Measurements from ENCODE around the gene KCNMA1. TPM values are rescaled to one million over a fixed set of nuclear protein-coding genes. Genes with fewer than 3 reads are reported as not detected.

The KCNMA1 gene
- polyA plus RNA-seq, 1 of the 3 experiments (the other 2 are of a cell fraction), result 107 TPM

DNA sequence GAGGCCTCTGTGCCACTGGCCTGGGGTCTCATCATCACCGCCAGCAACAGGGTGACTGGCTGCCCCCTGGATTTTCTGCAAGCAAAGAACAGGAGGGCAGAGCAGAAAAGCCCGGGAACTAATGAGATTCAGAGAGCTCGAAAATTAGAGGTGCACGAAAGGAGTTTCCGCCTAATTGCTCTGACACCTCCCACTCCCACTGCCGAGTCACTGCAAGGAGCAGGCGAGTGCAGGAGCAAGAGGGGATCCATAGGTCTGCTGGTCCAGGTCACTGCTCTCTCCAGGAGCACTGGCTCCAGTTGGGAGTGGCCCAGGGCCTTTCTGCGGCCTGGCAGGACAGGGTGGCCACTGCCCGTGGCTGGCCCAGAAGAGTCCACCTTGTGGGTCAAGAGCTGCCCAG, 276.2 kb downstream of the KCNMA1 start:
- no peak for DNase-seq
- peaks cover 3% of the 10 kb centered on the region; the same call in 1 of the 2 replicates for H3K79me2 ChIP-seq (ENCODE audit: insufficient read depth)
- TF ChIP-seq POLR2AphosphoS5 (IDR thresholded peaks at IDR 0.05; ENCODE audit: low read depth, low read length) (no peak), NRF1 (IDR thresholded peaks at IDR 0.05; ENCODE audit: low read depth, low read length) (no peak), SIN3A (IDR thresholded peaks at IDR 0.05; ENCODE audit: borderline replicate concordance, low read depth, low read length) (no peak), REST (IDR thresholded peaks at IDR 0.05; ENCODE audit: low read depth, low read length) (no peak), TEAD4 (IDR thresholded peaks at IDR 0.05; ENCODE audit: borderline replicate concordance, insufficient read depth) (no peak), MEF2A (IDR thresholded peaks at IDR 0.05; ENCODE audit: borderline replicate concordance, low read depth) (no peak), IRF3 (IDR thresholded peaks at IDR 0.05; ENCODE audit: low read depth, low read length) (no peak), MXI1 (IDR thresholded peaks at IDR 0.05; ENCODE audit: low read depth, low read length) (no peak), ELF1 (IDR thresholded peaks at IDR 0.05) (no peak), YY1 (IDR thresholded peaks at IDR 0.05; ENCODE audit: low read depth) (no peak), RCOR1 (IDR thresholded peaks at IDR 0.05; ENCODE audit: low read length) (no peak), NFIC (IDR thresholded peaks at IDR 0.05; ENCODE audit: borderline replicate concordance) (no peak), CTCF (IDR thresholded peaks at IDR 0.05) (no peak), JUND (IDR thresholded peaks at IDR 0.05) (no peak), RXRA (IDR thresholded peaks at IDR 0.05; ENCODE audit: borderline replicate concordance, low read depth) (no peak), USF1 (IDR thresholded peaks at IDR 0.05; ENCODE audit: borderline replicate concordance, low read depth) (no peak), TCF12 (IDR thresholded peaks at IDR 0.05) (no peak)
- TF ChIP-seq, protein P1, sequence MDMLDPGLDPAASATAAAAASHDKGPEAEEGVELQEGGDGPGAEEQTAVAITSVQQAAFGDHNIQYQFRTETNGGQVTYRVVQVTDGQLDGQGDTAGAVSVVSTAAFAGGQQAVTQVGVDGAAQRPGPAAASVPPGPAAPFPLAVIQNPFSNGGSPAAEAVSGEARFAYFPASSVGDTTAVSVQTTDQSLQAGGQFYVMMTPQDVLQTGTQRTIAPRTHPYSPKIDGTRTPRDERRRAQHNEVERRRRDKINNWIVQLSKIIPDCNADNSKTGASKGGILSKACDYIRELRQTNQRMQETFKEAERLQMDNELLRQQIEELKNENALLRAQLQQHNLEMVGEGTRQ (IDR thresholded peaks at IDR 0.05; ENCODE audit: borderline replicate concordance, low read depth, low read length), result no peak
- TF ChIP-seq, protein P2, sequence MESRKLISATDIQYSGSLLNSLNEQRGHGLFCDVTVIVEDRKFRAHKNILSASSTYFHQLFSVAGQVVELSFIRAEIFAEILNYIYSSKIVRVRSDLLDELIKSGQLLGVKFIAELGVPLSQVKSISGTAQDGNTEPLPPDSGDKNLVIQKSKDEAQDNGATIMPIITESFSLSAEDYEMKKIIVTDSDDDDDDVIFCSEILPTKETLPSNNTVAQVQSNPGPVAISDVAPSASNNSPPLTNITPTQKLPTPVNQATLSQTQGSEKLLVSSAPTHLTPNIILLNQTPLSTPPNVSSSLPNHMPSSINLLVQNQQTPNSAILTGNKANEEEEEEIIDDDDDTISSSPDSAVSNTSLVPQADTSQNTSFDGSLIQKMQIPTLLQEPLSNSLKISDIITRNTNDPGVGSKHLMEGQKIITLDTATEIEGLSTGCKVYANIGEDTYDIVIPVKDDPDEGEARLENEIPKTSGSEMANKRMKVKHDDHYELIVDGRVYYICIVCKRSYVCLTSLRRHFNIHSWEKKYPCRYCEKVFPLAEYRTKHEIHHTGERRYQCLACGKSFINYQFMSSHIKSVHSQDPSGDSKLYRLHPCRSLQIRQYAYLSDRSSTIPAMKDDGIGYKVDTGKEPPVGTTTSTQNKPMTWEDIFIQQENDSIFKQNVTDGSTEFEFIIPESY (IDR thresholded peaks at IDR 0.05; ENCODE audit: borderline replicate concordance, low read depth), result no peak
- H3K27ac ChIP-seq (ENCODE audit: low read depth in 2 of 2, low read length in 1 of 2), result no peak overlapping the region; a peak in 1 of 4 replicates
- CTCF ChIA-PET, result interaction anchor here (0.8 to 1.6 kb wide), 4 partner anchors 17 to 282 kb away, joined by 3 to 4 read pairs (median 4); no protein-coding TSS in a partner anchor
- peaks cover 4 to 22% of the 10 kb centered on the region in 2 experiments for H3K4me1 ChIP-seq (ENCODE audit: control insufficient read depth in 1 of 2, insufficient read depth in 2 of 2, low read depth in 1 of 2, low read length in 1 of 2)
- H3K4me3 ChIP-seq (ENCODE audit: low read depth in 2 of 2, low read length in 1 of 2), result no peak overlapping the region
- peaks cover 0 to 3% of the 10 kb centered on the region in 2 experiments for H3K36me3 ChIP-seq (replicated peaks in 1 of 2; ENCODE audit: control insufficient read depth in 1 of 2, insufficient read depth in 2 of 2, low read length in 1 of 2)
- WGBS (ENCODE audit: low lambda C conversion rate), result 98% methylated on average over 6 of the region's 9 CpGs
- H3K9me3 ChIP-seq, result no peaks in the 10 kb centered on the region
- POLR2A ChIA-PET, result no interaction called here
- no peak overlapping the region for H3K4me2 ChIP-seq
- H3K9me2 ChIP-seq, result no peaks in the 10 kb centered on the region
- no peak overlapping the region for H3K9ac ChIP-seq
- H2AFZ ChIP-seq (ENCODE audit: low read depth), result no peak overlapping the region
- H4K20me1 ChIP-seq (ENCODE audit: insufficient read depth), result no peaks in the 10 kb centered on the region
- H3F3A ChIP-seq (replicated peaks; ENCODE audit: insufficient read depth), result peaks cover 23% of the 10 kb centered on the region
- no peaks in the 10 kb centered on the region for H3K27me3 ChIP-seq (ENCODE audit: insufficient read depth)

All from SK-N-SH (cell line).